NCI-H526 treated with DMSO at 0.1 percent for 48 hours (cell line): ENCODE data around the gene GMDS.

Experiments used
- DNase-seq: peaks from one replicate; lab custom pipeline; 2025; lab: John Stamatoyannopoulos, UW

The GMDS gene

GRCh38 chr6:1586861-1587450, 658.4 kb downstream of the GMDS start:
- DNase-seq = peak; percentile 18

- no peak for DNase-seq
Measured at GRCh38 chr6:1586256-1586655, 659.1 kb downstream of the GMDS start.

- DNase-seq = no peak
Measured at GRCh38 chr6:1585669-1586049, 659.7 kb downstream of the GMDS start.

- no peak for DNase-seq
Measured at GRCh38 chr6:1584996-1585668, 660.3 kb downstream of the GMDS start.

- no peak for DNase-seq
Measured at GRCh38 chr6:1584146-1584545, 661.3 kb downstream of the GMDS start.

GRCh38 chr6:1581120-1581991, 664.0 kb downstream of the GMDS start:
- DNase-seq = no peak

- DNase-seq = no peak
Measured at GRCh38 chr6:1580585-1580984, 664.8 kb downstream of the GMDS start.

GRCh38 chr6:1580109-1580508, 665.3 kb downstream of the GMDS start:
- no peak for DNase-seq

GRCh38 chr6:1579096-1579495, 666.3 kb downstream of the GMDS start:
- no peak for DNase-seq

GRCh38 chr6:1577896-1578745, 667.3 kb downstream of the GMDS start:
- no peak for DNase-seq

- DNase-seq = no peak
Measured at GRCh38 chr6:1577146-1577680, 668.2 kb downstream of the GMDS start.

GRCh38 chr6:1576711-1577110, 668.7 kb downstream of the GMDS start:
- DNase-seq = no peak

- no peak for DNase-seq
Measured at GRCh38 chr6:1576166-1576565, 669.2 kb downstream of the GMDS start.

- DNase-seq = peak; percentile 16
Measured at GRCh38 chr6:1575210-1576041, 670.0 kb downstream of the GMDS start.

- DNase-seq = no peak
Measured at GRCh38 chr6:1574890-1575209, 670.6 kb downstream of the GMDS start.

GRCh38 chr6:1574083-1574761, 671.2 kb downstream of the GMDS start:
- DNase-seq = peak; percentile 38
